Measurements from ENCODE around the gene IL1RAP.

The IL1RAP gene

DNA sequence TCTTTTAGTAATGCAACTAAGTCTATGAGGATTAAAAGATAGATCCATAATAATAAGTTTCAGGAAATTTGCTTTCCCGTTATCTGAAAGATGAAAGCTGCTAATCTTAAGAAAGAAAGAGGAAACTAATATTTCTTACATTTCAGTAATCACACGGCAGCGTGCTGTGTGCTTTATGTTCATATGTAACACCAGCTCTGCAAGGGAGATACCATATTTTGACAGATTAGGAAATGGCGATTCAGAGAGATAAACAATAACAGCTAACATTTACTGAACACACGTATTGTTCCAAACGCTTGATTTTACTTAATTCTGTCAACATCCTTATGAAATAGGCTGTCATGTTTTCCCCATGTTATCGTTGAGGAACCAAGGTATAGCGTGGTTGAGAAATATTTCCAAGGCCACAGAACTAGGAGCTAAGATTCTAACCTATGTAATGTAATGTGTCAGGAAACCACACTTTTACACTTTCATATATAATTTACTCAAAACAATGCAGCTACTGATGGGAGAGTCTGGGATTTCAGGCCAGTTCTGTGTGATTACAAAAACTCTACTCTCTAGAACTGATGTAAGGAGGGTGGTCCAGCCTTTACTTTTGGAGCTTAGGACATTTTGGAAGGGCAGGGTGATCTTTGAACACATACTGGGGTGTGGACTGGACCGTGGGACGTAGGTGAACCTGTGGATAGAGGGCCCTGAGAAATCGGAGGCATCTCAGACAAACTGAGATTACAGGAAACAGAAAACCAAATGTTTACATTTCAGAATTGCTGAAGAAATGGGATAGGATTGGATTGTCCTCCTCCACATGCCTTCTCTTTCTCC lies 100.6 kb downstream of the IL1RAP start:
- no peak for DNase-seq (ENCODE audit: low spot score)

DNA sequence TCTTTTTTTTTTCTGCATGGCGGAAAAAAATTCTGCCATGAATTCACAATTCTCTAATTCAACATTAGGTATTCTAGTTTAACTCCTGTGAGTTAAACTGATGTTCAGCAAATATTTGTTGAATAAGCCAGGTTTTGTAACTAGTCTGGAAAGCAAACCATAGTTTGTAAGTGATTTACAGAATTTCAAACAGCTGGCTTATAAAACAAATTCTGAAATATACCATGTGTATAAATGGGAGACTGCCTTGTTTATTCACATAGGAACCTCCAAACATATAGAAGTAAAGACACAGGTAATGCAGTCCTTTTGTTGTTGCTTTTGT lies 101.1 kb downstream of the IL1RAP start:
- DNase-seq (ENCODE audit: low spot score) = no peak

DNA sequence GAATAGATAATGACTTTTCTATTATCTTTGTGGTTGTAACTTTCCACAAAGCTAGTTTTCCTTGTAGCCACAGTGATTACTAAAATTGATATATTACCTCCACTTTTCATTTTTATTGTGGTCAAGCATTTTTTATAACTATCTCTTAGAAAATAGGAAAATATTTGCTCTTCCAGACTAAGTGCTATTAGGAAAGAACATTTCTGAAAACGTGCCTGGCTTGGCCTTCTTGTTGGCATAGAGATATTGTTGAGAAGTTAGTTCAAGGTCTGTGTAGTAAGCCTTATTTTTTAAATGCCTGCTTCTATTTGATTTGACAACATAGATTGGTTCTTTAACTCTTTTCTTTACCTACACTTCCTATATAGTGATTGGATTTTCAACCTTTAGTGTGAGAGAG lies 101.7 kb downstream of the IL1RAP start:
- no peak for DNase-seq (ENCODE audit: low spot score)

DNA sequence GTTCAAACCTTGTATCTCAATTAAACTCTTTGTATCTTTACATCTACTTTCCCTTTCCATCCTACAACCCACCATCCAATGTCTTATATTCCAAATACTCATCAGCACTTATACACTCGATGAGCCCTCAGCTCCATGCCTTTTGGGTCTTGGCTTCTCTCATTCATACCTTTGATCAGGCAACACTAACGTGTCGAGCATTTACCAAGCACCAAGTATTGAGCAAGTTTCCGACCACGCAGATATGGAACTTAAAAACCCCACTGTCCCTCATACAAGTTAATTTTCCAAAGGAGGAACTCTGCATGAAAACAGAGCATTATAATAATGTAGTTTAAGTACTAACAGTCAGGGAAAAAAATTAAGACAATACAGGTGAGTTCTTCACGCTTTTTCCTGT lies 102.8 kb downstream of the IL1RAP start:
- no peak for DNase-seq (ENCODE audit: low spot score)

DNA sequence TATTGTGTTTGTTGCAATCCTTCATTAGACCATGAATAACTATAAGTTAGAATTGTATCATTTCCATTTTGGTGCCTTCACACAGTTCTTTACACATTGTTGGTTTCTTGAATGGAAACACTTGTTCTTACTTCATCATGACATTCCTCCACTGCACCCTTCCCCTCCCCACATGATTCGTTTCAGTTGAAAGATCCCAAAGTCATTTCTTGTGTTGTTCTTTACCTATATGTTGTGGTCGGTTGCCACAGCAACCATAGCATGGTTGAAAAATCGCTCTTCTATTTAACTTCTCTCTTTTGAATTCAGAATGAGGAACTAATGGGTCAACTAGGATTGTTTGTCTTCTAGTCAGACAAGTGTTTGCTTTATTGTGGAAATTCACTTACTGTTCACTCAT lies 103.3 kb downstream of the IL1RAP start:
- no peak for DNase-seq (ENCODE audit: low spot score)

DNA sequence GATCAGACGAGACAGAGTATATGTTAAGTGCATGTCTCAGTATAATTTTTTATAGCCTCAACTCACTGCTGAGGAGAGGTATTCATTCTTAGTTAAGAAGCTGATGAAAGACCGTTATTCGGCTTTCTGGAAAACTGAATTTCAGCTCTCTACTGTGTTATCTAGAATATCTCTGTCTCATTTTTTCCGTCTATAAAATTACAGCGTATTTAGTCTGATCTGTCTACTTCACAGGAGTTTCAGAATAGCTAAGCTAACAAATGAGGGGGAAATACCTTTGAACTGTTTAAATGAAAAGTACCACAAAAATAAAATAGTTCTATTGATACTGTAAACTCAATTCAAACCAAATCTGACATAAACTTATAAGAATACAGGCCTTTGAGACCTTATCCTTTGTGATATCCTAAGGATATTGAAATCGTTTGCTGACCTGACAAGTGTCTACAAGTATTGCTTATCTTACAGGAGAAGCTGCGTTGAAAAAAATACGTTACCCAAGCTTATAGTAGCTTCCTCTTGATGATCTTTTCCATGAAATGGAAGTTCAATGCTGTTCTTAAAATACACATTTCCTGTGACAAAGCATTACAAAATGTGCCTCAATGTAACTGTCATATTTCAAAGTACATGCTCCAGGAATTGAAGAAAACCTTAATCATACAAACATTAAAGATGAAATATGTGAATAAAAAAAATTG lies 104.6 kb downstream of the IL1RAP start:
- DNase-seq (ENCODE audit: low spot score) = no peak

DNA sequence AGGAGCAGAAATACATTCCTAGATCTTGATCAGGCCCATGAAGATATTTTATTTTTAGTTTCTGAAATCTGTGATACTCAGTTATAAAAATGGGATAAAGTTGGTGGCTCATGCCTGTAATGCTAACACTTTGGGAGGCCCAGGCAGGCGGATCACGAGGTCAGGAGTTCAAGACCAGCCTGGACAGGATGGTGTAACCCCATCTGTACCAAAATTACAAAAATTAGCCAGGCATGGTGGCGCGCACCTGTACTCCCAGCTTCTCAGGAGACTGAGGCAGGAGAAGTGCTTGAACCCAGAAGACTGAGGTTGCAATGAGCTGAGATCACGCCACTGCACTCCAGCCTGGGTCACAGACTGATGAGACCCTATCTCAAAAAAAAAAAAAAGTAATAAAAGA lies 105.5 kb downstream of the IL1RAP start:
- no peak for DNase-seq (ENCODE audit: low spot score)

DNA sequence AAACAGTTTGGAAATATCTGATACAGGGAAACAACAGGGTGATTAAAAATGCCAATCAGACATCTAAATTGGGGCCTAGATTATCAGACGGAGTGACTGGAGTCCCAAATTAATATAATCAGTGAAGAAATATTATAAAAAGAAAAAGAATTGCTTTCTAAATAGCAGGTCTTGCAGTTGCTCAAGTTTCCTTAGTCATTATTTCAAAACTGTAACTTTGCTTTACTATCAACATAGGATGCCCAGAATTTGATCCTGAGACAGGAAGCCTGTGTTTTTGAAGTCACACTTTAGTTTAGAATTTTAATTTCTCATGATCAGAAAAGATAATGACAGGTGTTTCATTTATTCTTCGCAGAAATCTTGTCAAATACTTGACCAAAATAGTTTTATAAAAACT lies 105.9 kb downstream of the IL1RAP start:
- no peak for DNase-seq (ENCODE audit: low spot score)

DNA sequence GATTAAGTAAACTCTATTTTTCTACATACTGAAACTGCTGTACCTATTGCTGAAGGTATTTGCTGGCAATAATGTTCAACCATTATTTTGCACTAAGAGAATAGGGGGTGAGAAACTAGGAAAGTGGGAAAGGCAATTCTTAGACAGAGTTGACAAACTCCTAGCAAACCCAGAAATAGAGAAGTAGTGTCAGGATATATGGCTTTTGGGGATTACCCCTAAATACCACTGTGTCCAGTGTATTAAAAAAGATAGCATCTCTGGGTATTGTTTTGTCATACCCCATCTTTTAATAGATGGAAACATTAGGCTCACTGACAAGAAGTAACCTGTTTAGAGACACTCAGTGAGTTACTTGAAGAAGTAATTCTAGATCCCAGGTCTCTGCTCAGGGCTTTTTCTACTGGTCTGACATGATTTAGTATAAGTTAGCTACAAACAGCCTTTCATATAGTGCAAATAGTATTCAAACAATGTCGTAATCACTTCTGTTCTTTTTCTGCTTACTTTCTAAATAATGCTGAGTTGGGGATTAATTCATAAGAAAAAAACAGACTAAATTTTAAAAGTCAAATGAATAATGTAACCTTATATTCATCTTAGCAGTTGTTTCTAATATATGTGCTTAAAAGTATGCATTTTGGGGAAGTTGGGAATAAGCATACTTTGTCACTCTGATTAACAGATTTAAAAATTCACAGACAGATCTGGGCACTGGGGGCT lies 107.2 kb downstream of the IL1RAP start:
- no peak for DNase-seq (ENCODE audit: low spot score)

DNA sequence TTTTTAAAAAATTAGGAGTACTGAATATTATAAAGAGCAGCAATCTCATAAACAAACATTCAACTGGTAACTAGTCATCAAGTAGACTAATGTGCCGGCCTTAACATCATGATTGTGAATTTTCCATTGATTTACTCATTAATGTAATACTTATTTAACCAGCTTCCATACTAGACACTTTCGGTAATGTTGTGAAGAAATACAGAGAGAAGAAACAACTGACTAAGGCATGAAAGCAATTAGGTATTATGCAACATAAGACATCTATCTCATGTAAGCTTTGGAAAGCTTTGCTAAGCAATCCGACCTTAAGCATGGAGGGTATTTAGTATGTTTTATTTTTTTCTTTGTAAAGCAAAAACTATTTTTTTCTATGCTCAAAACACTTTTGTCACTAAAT lies 108.0 kb downstream of the IL1RAP start:
- no peak for DNase-seq (ENCODE audit: low spot score)

DNA sequence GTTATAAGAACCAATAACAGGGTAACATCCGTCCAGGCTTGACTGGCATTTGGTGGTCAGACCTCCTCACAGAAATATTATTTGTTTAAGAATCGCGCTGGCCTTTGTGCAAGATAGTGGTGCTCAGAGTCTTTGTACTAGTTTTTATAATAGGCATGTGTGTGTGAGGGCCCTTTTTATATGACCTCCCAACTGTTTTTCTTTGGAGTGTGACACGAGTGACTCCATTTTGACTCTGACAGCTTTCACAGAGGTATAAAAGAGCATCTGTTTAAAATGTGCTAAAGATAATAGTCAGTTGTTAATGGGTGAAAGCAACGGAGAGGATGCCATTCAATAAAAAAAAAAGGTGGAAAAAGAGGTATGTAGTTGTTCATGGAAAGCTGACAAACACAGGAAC lies 110.4 kb downstream of the IL1RAP start:
- no peak for DNase-seq (ENCODE audit: low spot score)

DNA sequence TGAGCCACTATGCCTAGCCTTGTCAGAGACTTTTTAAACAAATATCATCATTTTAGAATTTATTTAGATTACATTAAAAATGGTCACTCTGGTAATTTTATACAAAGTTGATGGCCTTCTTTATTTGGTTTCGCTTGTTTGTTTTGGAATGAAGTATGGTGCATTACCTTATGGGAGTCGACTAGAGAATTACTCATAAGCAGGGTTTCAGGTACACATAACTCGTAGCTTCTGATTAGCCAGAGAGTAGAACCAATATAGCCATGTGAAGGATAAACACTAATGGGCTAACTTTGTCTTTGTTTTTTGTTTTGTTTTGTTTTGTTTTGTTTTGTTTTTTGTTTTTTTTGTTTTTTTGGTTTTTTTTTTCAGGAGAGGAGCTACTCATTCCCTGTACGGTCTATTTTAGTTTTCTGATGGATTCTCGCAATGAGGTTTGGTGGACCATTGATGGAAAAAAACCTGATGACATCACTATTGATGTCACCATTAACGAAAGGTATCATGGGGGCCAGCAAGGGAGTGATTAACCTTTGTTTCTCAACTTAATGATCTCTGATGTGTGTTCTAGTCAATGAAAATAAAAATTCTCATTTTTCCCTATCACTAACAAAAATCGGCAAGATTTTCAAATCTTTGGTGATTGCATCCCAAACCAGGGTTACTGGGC lies 113.2 kb downstream of the IL1RAP start:
- no peak for DNase-seq (ENCODE audit: low spot score)

DNA sequence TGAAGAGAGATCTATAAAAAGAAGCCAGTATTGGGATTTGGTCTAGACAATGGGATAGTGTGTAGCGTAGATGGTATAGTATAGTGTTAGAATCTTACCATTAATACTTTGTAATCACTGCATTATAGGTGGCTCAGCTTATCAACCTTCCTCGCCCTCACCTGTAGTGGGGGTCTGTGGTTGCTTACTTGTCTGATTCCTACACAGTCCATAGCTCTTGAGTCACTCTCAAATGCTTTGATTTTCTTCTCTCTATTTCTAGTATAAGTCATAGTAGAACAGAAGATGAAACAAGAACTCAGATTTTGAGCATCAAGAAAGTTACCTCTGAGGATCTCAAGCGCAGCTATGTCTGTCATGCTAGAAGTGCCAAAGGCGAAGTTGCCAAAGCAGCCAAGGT lies 115.2 kb downstream of the IL1RAP start:
- no peak for DNase-seq (ENCODE audit: low spot score)

DNA sequence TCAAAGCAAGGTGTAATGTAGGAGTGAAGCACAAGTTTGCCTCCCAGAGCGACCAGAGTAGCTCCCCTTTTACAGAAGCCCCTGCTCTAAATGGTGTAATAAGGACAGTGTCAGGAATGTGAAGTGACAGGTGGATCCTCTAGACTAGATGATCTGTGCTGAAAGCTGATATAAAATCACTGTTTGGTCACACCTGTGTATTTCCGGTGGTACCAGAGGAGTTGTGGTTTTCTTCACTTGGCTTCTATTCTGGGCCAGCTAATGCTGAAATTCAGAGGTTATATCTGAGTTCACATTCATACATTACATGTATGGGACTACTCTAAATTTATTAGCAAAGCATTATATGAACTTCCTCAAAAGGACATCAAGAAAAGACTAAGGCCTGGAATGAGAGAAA lies 117.4 kb downstream of the IL1RAP start:
- DNase-seq (ENCODE audit: low spot score) = no peak

DNA sequence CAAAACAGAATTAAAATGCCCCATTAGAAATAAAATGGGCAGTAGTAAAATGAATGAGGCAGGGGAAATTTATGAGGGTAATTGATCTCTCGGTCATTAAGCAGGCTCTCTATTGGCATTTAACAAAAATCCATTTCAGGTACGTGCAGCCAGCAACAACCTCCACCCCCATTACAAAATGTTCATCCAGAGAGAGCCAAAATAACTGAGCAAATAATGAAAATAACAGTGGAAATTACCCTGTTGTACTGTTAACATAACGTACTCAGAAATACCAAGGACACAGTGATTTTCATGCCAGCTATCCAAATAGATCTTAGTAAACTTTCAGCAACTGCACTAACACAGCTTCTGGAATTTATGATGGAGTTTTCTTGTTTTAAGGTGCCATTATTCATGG lies 127.7 kb downstream of the IL1RAP start:
- no peak for DNase-seq (ENCODE audit: low spot score)

DNA sequence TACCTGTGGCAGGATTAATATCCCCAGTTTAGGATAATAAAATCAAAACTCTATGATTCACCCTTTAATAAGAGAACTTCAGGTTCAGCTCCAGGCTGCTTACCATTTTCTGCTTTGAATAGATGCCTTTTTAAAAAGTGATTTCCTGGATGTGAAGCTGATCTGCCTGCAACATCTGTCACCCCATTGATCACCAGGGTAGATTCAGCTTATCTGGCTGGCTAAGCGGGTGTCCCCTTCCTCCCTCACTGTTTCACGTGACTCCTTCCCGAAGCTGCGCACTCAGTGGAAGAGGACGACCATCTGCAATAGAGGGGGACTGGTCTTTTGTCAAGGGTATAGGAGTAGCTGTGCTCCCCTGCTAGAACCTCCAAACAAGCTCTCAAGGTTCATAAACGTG lies 128.1 kb downstream of the IL1RAP start:
- DNase-seq (ENCODE audit: low spot score) = no peak

DNA sequence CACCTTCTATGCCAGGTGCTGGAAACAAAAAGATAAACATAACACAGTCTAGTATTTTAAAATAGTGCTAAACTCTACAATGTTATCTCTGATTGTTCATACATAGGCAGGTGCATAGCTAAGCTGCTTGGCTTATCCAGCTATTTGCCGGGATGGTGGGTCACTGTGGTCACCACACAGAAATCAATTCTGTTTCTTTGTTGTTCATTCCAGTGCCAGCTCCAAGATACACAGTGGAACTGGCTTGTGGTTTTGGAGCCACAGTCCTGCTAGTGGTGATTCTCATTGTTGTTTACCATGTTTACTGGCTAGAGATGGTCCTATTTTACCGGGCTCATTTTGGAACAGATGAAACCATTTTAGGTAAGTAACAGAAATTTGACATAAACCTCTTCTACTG lies 130.2 kb downstream of the IL1RAP start:
- DNase-seq (ENCODE audit: low spot score) = no peak

DNA sequence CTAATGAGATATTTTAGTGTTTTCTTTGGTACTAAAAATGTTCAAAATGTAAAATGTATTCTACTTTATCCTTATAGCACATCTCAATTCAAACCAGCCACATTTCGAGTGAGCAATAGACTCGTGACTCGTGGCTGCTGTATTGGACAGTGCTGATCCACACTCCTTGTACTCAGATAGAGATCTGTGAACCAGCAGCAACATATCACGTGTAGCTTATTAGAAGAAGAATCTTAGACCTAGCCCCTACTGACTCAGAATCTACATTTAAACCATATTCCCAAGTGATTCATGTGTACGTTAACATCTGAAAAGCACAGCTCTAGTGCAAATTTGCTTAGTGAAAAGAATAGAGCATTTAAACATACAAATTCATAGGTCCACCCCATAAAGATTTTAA lies 130.9 kb downstream of the IL1RAP start:
- peak; percentile 55 for DNase-seq (ENCODE audit: low spot score)

DNA sequence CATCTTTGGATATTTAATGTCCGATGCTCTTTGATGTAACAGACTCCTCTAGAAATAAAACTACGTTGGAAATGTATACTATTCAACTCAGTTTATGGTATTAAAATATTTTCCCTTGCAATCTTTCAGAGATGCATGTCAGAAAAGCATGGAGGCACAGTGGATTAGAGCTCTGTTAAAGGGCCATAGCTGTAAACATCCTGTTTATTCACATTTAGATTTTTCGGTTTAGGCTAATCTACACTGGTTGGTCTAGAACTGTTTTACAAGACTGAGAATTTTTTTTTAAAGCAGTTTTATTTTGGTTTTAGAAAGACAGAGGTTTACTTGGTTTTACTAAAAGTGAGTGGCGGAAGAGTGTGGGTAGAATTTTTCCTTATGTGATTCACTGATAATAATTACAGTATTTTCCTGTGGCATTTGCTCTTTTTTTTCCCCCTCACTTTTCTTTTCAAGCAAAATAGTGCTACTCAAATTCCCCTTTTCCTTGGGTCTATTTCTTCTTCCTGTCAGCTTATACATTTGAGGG lies 132.1 kb downstream of the IL1RAP start:
- DNase-seq (ENCODE audit: low spot score) = no peak

DNA sequence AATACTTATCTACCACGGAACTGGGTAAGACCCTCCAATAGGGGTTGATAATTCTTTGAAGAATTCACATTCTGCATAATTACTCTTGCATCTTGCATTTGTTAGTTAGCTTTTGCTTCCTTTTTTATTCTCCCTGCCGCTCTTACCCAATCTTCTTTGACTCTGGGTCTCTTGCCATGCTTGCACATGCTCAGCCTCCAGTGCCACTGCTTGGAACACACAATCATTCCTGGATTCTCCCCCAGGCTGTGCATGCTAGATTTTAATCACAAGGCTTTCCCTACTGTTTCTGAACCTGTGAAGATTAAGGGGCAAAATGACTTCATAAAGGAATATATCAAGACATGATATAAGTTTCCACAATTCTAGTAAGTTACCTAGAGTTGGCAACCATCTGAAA lies 133.1 kb downstream of the IL1RAP start:
- no peak for DNase-seq (ENCODE audit: low spot score)

DNA sequence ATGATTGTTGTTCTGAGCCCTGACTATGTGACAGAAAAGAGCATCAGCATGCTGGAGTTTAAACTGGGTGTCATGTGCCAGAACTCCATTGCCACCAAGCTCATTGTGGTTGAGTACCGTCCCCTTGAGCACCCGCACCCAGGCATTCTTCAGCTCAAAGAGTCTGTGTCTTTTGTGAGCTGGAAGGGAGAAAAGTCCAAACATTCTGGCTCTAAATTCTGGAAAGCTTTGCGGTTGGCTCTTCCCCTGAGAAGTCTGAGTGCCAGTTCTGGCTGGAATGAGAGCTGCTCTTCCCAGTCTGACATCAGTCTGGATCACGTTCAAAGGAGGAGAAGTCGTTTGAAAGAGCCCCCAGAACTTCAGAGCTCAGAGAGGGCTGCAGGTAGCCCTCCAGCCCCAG lies 142.0 kb downstream of the IL1RAP start:
- no peak for DNase-seq (ENCODE audit: low spot score)

DNA sequence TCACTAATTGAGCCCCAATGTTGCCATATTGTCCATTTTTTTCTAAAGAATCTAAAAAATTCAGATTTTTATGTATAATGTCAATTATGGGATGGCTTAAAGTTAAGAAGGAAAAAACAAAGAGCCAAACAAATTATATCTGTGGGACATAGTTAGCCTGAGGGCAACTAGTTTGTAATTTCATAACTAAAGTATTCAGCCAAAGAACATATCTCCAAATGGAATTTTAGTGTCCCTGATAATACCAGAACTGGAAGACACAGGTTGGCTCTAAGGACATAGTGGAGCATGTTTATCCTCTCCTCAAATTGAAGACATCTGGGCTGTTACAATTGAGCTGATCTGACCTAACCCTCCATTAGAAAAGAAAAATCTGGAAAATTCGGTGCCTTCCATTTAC lies 144.2 kb downstream of the IL1RAP start:
- no peak for DNase-seq (ENCODE audit: low spot score)

DNA sequence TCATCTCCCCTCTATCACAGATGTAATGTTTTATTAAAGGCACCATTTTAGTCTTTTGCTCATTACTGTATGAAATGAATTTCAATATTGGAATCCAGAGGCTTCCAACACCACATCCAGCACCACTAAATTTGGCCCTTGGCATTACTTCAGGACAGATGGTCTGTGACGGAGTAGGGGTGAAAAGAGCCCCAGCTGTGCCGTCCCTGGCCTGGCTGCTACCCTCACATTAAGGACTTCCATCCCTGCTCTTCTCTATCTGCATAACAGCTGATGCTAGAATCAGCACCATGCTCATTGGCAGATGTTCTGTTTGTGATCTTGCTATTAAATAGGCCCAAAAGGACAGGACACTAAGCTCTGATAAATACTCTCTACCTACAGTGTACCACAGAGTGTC lies 152.9 kb downstream of the IL1RAP start:
- DNase-seq (ENCODE audit: low spot score) = no peak

Data from RKO (cell line).